ENCODE measurements around the gene SLC25A1.

DNA sequence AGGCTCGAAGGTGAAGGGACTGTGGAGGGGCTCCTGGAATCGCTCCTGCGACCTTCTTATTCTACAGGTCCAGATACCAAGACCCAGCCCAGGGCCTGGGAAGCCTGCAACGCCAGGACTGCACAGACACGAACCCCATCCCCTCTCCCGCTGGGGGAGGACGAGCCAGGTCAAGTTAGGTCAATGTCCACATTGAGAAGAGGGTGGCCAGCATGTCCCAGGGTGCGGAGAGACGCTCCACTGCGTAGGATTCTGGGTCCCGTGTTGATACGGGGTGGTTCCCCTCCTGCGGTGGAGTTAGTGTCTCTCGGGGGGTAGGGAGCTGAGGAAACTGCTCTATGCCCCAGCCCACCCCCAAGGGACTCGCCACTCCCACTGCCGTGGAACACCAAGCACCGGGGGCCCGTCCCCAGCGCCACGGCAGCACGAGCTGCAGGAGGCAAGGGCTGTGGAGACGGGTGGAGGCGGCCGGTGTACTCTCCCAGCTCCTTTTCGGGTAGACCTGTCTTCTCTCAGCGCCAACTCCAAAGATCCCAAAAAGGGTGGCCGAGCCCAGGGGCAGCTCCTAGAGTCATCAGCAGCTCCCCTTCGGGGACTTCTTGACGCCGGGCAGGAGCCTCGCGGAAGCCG is 30.0 kb downstream of the SLC25A1 start:
- TF ChIP-seq, protein P1, sequence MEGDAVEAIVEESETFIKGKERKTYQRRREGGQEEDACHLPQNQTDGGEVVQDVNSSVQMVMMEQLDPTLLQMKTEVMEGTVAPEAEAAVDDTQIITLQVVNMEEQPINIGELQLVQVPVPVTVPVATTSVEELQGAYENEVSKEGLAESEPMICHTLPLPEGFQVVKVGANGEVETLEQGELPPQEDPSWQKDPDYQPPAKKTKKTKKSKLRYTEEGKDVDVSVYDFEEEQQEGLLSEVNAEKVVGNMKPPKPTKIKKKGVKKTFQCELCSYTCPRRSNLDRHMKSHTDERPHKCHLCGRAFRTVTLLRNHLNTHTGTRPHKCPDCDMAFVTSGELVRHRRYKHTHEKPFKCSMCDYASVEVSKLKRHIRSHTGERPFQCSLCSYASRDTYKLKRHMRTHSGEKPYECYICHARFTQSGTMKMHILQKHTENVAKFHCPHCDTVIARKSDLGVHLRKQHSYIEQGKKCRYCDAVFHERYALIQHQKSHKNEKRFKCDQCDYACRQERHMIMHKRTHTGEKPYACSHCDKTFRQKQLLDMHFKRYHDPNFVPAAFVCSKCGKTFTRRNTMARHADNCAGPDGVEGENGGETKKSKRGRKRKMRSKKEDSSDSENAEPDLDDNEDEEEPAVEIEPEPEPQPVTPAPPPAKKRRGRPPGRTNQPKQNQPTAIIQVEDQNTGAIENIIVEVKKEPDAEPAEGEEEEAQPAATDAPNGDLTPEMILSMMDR (conservative IDR thresholded peaks at IDR 0.05 in 1 of 2, IDR thresholded peaks at IDR 0.05 in 1 of 2; ENCODE audit: extremely low read depth in 1 of 2, insufficient read depth in 1 of 2, low read depth in 1 of 2, low read length in 2 of 2) = no peak
- no peak for TF ChIP-seq EZH2 (IDR thresholded peaks at IDR 0.05; ENCODE audit: borderline replicate concordance, low read length)

Data from mammary epithelial cell (primary cell).